ENCODE results near the gene ACVR1B. TPM values are rescaled to one million over a fixed set of nuclear protein-coding genes. Genes with fewer than 3 reads are reported as not detected.

ACVR1B gene
- total and polyA plus RNA-seq, 5 donors from 2014 or later: 0.47 to 6.5 (median 1.2) TPM

- no peak for ATAC-seq (ENCODE audit: low read depth in 2 of 2)
- H3K4me1 Mint-ChIP-seq: peaks cover 0 to 6% (median 4%) of the 10 kb centered on the region in 4 donors
- H3K27me3 ChIP-seq (ENCODE audit: control insufficient read depth, insufficient read depth, low read length): no peaks in the 10 kb centered on the region
- no peak overlapping the region for H3K4me3 ChIP-seq (ENCODE audit: low read depth, low read length)
- H3K27ac Mint-ChIP-seq: peak overlapping the region in 1 of 3 donors; percentile 70
- no peaks in the 10 kb centered on the region for H3K27me3 Mint-ChIP-seq
- no peak for DNase-seq
- H3K4me1 ChIP-seq (ENCODE audit: control insufficient read depth, insufficient read depth, low read length, poor library complexity, severe bottlenecking): no peaks in the 10 kb centered on the region
- H3K27ac ChIP-seq (ENCODE audit: insufficient read depth, low read length, poor library complexity, severe bottlenecking): no peak overlapping the region
- H3K4me3 Mint-ChIP-seq: no peak overlapping the region
- H3K36me3 Mint-ChIP-seq: peaks cover 15% of the 10 kb centered on the region
- no peaks in the 10 kb centered on the region for H3K9me3 ChIP-seq (ENCODE audit: control insufficient read depth in 2 of 2, low read length in 2 of 2)
- H3K9me3 Mint-ChIP-seq: no peaks in the 10 kb centered on the region
- peaks cover 5% of the 10 kb centered on the region for H3K36me3 ChIP-seq (ENCODE audit: control insufficient read depth, insufficient read depth, low read length)
Measured at GRCh38 chr12:51992246-51992645, 40.7 kb downstream of the ACVR1B start.

GRCh38 chr12:51994539-51994820 lies 43.0 kb downstream of the ACVR1B start:
- H3K9me3 ChIP-seq (ENCODE audit: control insufficient read depth in 2 of 2, low read length in 2 of 2): no peaks in the 10 kb centered on the region
- H3K27me3 Mint-ChIP-seq: no peaks in the 10 kb centered on the region
- H3K27ac ChIP-seq (ENCODE audit: insufficient read depth, low read length, poor library complexity, severe bottlenecking): no peak overlapping the region
- no peak overlapping the region for H3K4me3 ChIP-seq (ENCODE audit: low read depth, low read length)
- peaks cover 0 to 8% (median 5%) of the 10 kb centered on the region in 4 donors for H3K4me1 Mint-ChIP-seq
- ATAC-seq (ENCODE audit: low read depth in 2 of 2) (no peak), DNase-seq (no peak)
- no peaks in the 10 kb centered on the region for H3K9me3 Mint-ChIP-seq
- H3K27me3 ChIP-seq (ENCODE audit: control insufficient read depth, insufficient read depth, low read length): no peaks in the 10 kb centered on the region
- no peak overlapping the region for H3K4me3 Mint-ChIP-seq
- H3K4me1 ChIP-seq (ENCODE audit: control insufficient read depth, insufficient read depth, low read length, poor library complexity, severe bottlenecking): no peaks in the 10 kb centered on the region
- H3K36me3 Mint-ChIP-seq: peaks cover 17% of the 10 kb centered on the region
- no peak overlapping the region for H3K27ac Mint-ChIP-seq
- peaks cover 5% of the 10 kb centered on the region for H3K36me3 ChIP-seq (ENCODE audit: control insufficient read depth, insufficient read depth, low read length)

- peaks cover 18% of the 10 kb centered on the region for H3K36me3 Mint-ChIP-seq
- H3K9me3 Mint-ChIP-seq: no peaks in the 10 kb centered on the region
- peaks cover 0 to 10% (median 5%) of the 10 kb centered on the region in 4 donors for H3K4me1 Mint-ChIP-seq
- H3K27ac Mint-ChIP-seq: no peak overlapping the region
- ATAC-seq (ENCODE audit: low read depth in 2 of 2) (no peak), DNase-seq (no peak)
- no peak overlapping the region for H3K4me3 ChIP-seq (ENCODE audit: low read depth, low read length)
- peaks cover 5% of the 10 kb centered on the region for H3K36me3 ChIP-seq (ENCODE audit: control insufficient read depth, insufficient read depth, low read length)
- H3K4me3 Mint-ChIP-seq: no peak overlapping the region
- no peaks in the 10 kb centered on the region for H3K4me1 ChIP-seq (ENCODE audit: control insufficient read depth, insufficient read depth, low read length, poor library complexity, severe bottlenecking)
- no peak overlapping the region for H3K27ac ChIP-seq (ENCODE audit: insufficient read depth, low read length, poor library complexity, severe bottlenecking)
- no peaks in the 10 kb centered on the region for H3K27me3 ChIP-seq (ENCODE audit: control insufficient read depth, insufficient read depth, low read length)
- H3K27me3 Mint-ChIP-seq: no peaks in the 10 kb centered on the region
- no peaks in the 10 kb centered on the region for H3K9me3 ChIP-seq (ENCODE audit: control insufficient read depth in 2 of 2, low read length in 2 of 2)
Measured at GRCh38 chr12:51994959-51995358, 43.5 kb downstream of the ACVR1B start.

- Histone ChIP-seq H3K4me1 (ENCODE audit: control insufficient read depth, insufficient read depth, low read length, poor library complexity, severe bottlenecking) (no peaks in the 10 kb centered on the region), H3K27me3 (ENCODE audit: control insufficient read depth, insufficient read depth, low read length) (no peaks in the 10 kb centered on the region), H3K27ac (ENCODE audit: insufficient read depth, low read length, poor library complexity, severe bottlenecking) (no peak overlapping the region), H3K4me3 (ENCODE audit: low read depth, low read length) (no peak overlapping the region), H3K36me3 (ENCODE audit: control insufficient read depth, insufficient read depth, low read length) (peaks cover 3% of the 10 kb centered on the region), H3K9me3 (ENCODE audit: control insufficient read depth in 2 of 2, low read length in 2 of 2) (no peaks in the 10 kb centered on the region)
- Mint-ChIP-seq H3K27me3 (no peaks in the 10 kb centered on the region), H3K4me3 (no peak overlapping the region), H3K27ac (no peak overlapping the region), H3K9me3 (no peaks in the 10 kb centered on the region), H3K36me3 (peaks cover 14% of the 10 kb centered on the region), H3K4me1 (peaks cover 0 to 10% (median 5%) of the 10 kb centered on the region in 4 donors)
- DNase-seq (no peak), ATAC-seq (ENCODE audit: low read depth in 2 of 2) (no peak)
Measured at GRCh38 chr12:51997136-51997535, 45.6 kb downstream of the ACVR1B start.

GRCh38 chr12:52003016-52003550 lies 51.6 kb downstream of the ACVR1B start:
- no peak overlapping the region for H3K4me3 ChIP-seq (ENCODE audit: low read depth, low read length)
- no peak overlapping the region for H3K27ac ChIP-seq (ENCODE audit: insufficient read depth, low read length, poor library complexity, severe bottlenecking)
- Mint-ChIP-seq H3K9me3 (no peaks in the 10 kb centered on the region), H3K36me3 (peaks cover 3% of the 10 kb centered on the region), H3K27me3 (peaks cover 28% of the 10 kb centered on the region), H3K4me1 (peaks cover 0 to 15% (median 12%) of the 10 kb centered on the region in 4 donors), H3K27ac (peak overlapping the region in 1 of 3 donors; percentile 55), H3K4me3 (peak overlapping the region in 1 of 4 donors; percentile 49)
- no peaks in the 10 kb centered on the region for H3K9me3 ChIP-seq (ENCODE audit: control insufficient read depth in 2 of 2, low read length in 2 of 2)
- ATAC-seq (ENCODE audit: low read depth in 2 of 2) (no peak), DNase-seq (no peak)
- H3K4me1 ChIP-seq (ENCODE audit: control insufficient read depth, insufficient read depth, low read length, poor library complexity, severe bottlenecking): peaks cover 18% of the 10 kb centered on the region
- no peaks in the 10 kb centered on the region for H3K36me3 ChIP-seq (ENCODE audit: control insufficient read depth, insufficient read depth, low read length)
- H3K27me3 ChIP-seq (ENCODE audit: control insufficient read depth, insufficient read depth, low read length): no peaks in the 10 kb centered on the region

- Mint-ChIP-seq H3K4me3 (peak overlapping the region in 1 of 4 donors; percentile 49), H3K4me1 (peaks cover 0 to 20% (median 16%) of the 10 kb centered on the region in 4 donors), H3K27me3 (peaks cover 33% of the 10 kb centered on the region), H3K9me3 (no peaks in the 10 kb centered on the region), H3K27ac (no peak overlapping the region), H3K36me3 (peaks cover 3% of the 10 kb centered on the region)
- no peak overlapping the region for H3K4me3 ChIP-seq (ENCODE audit: low read depth, low read length)
- ATAC-seq (ENCODE audit: low read depth in 2 of 2) (no peak), DNase-seq (no peak)
- no peak overlapping the region for H3K27ac ChIP-seq (ENCODE audit: insufficient read depth, low read length, poor library complexity, severe bottlenecking)
- no peaks in the 10 kb centered on the region for H3K27me3 ChIP-seq (ENCODE audit: control insufficient read depth, insufficient read depth, low read length)
- no peaks in the 10 kb centered on the region for H3K36me3 ChIP-seq (ENCODE audit: control insufficient read depth, insufficient read depth, low read length)
- no peaks in the 10 kb centered on the region for H3K9me3 ChIP-seq (ENCODE audit: control insufficient read depth in 2 of 2, low read length in 2 of 2)
- H3K4me1 ChIP-seq (ENCODE audit: control insufficient read depth, insufficient read depth, low read length, poor library complexity, severe bottlenecking): peaks cover 20% of the 10 kb centered on the region
Measured at GRCh38 chr12:52003591-52003990, 52.1 kb downstream of the ACVR1B start.

GRCh38 chr12:52004042-52004648 lies 52.6 kb downstream of the ACVR1B start:
- ATAC-seq (ENCODE audit: low read depth in 2 of 2): no peak
- H3K4me1 ChIP-seq (ENCODE audit: control insufficient read depth, insufficient read depth, low read length, poor library complexity, severe bottlenecking): peaks cover 20% of the 10 kb centered on the region
- no peaks in the 10 kb centered on the region for H3K27me3 ChIP-seq (ENCODE audit: control insufficient read depth, insufficient read depth, low read length)
- Mint-ChIP-seq H3K36me3 (peaks cover 3% of the 10 kb centered on the region), H3K4me1 (peaks cover 0 to 20% (median 16%) of the 10 kb centered on the region in 4 donors), H3K27ac (peak overlapping the region in 1 of 3 donors; percentile 32), H3K27me3 (peaks cover 33% of the 10 kb centered on the region), H3K9me3 (no peaks in the 10 kb centered on the region), H3K4me3 (peak overlapping the region in 1 of 4 donors; percentile 49)
- no peaks in the 10 kb centered on the region for H3K9me3 ChIP-seq (ENCODE audit: control insufficient read depth in 2 of 2, low read length in 2 of 2)
- H3K27ac ChIP-seq (ENCODE audit: insufficient read depth, low read length, poor library complexity, severe bottlenecking): no peak overlapping the region
- H3K4me3 ChIP-seq (ENCODE audit: low read depth, low read length): no peak overlapping the region
- H3K36me3 ChIP-seq (ENCODE audit: control insufficient read depth, insufficient read depth, low read length): no peaks in the 10 kb centered on the region
- DNase-seq: no peak

Data from CD4-positive, CD25-positive, alpha-beta regulatory T cell (primary cell).